Lower lobe of right lung (tissue), 2 donors: ENCODE measurements around the gene STIMATE. TPM values are rescaled to one million over a fixed set of nuclear protein-coding genes. Genes with fewer than 3 reads are reported as not detected.

Source experiments
- ATAC-seq, 2 donors: fragments of 200-7000 bp; cut with Tn5 transposase; one replicate each; pipeline ENCODE4 v1.9.1; 2020 to 2022; ENCODE audit warnings: mild to moderate bottlenecking in 2 of 2, moderate library complexity in 2 of 2
- DNase-seq: peaks from one replicate; pipeline ENCODE4 v3.0.0-alpha.2; 2020
- H3K27ac ChIP-seq: fragments of 200-600 bp; one replicate; pipeline ENCODE4 v1.8.0; 2022
- H3K27me3 ChIP-seq: fragments of 200-600 bp; one replicate; pipeline ENCODE4 v1.8.0; 2022; ENCODE audit warnings: low read depth
- H3K36me3 ChIP-seq: fragments of 200-600 bp; one replicate; pipeline ENCODE4 v1.8.0; 2022; ENCODE audit warnings: mild to moderate bottlenecking
- H3K4me1 ChIP-seq: fragments of 200-600 bp; one replicate; pipeline ENCODE4 v1.8.0; 2022
- H3K4me3 ChIP-seq: fragments of 200-600 bp; one replicate; pipeline ENCODE4 v1.8.0; 2022; ENCODE audit warnings: mild to moderate bottlenecking
- H3K9me3 ChIP-seq: fragments of 200-600 bp; one replicate; pipeline ENCODE4 v1.8.0; 2022
- CTCF ChIP-seq: fragments of 200-600 bp; IDR thresholded peaks from one replicate; pipeline ENCODE4 v1.8.0; 2022; ENCODE audit warnings: antibody characterized with exemption, mild to moderate bottlenecking
- intact Hi-C: fragments of 100-400 bp; cut with DNase I; formaldehyde crosslinking; loops from one replicate; pipeline ENCODE4 v1.11.0; 2022
- total RNA-seq: library from RNA; stranded (reverse); fragmentation: NEBNext Ultra II Directional; extraction: Animal tissue kit (Norgen Biotek cat#: 25700); gene quantifications from one replicate; pipeline ENCODE4 v1.2.1, GENCODE V29; 2021
- donor health status: DM: no; HTN: yes; CAD: no; lungs with severe emphysema.

The STIMATE gene
- total RNA-seq, 1 donor from 2014 or later = 42.4 TPM

GRCh38 chr3:52852419-52852818 lies 44.9 kb downstream of the STIMATE start:
- Histone ChIP-seq H3K4me3 (no peak overlapping the region), H3K27ac (no peak overlapping the region), H3K27me3 (no peaks in the 10 kb centered on the region), H3K9me3 (no peaks in the 10 kb centered on the region), H3K4me1 (no peaks in the 10 kb centered on the region), H3K36me3 (peaks cover 66% of the 10 kb centered on the region)
- intact Hi-C loops = no loop called here
- TF ChIP-seq CTCF = no peak
- ATAC-seq (peak; percentile 65 to 66), DNase-seq (no peak)

GRCh38 chr3:52851348-52851747 lies 46.0 kb downstream of the STIMATE start:
- no peaks in the 10 kb centered on the region for H3K27me3 ChIP-seq
- DNase-seq = no peak
- H3K27ac ChIP-seq = no peak overlapping the region
- peaks cover 77% of the 10 kb centered on the region for H3K36me3 ChIP-seq
- peak; percentile 83 to 85 for ATAC-seq
- intact Hi-C loops = no loop called here
- H3K4me3 ChIP-seq = no peak overlapping the region
- no peaks in the 10 kb centered on the region for H3K9me3 ChIP-seq
- H3K4me1 ChIP-seq = peaks cover 5% of the 10 kb centered on the region
- peak; percentile 52 for TF ChIP-seq CTCF

GRCh38 chr3:52849656-52850055 lies 47.7 kb downstream of the STIMATE start:
- Histone ChIP-seq H3K4me3 (no peak overlapping the region), H3K36me3 (peaks cover 69% of the 10 kb centered on the region), H3K4me1 (peaks cover 22% of the 10 kb centered on the region), H3K27me3 (no peaks in the 10 kb centered on the region), H3K27ac (no peak overlapping the region), H3K9me3 (no peaks in the 10 kb centered on the region)
- intact Hi-C loops = no loop called here
- ATAC-seq = no peak
- no peak for DNase-seq
- TF ChIP-seq CTCF = no peak

- DNase-seq = no peak
- intact Hi-C loops = no loop called here
- H3K27me3 ChIP-seq = no peaks in the 10 kb centered on the region
- no peak for ATAC-seq
- no peak overlapping the region for H3K4me3 ChIP-seq
- peaks cover 32% of the 10 kb centered on the region for H3K4me1 ChIP-seq
- peaks cover 66% of the 10 kb centered on the region for H3K36me3 ChIP-seq
- TF ChIP-seq CTCF = no peak
- H3K9me3 ChIP-seq = no peaks in the 10 kb centered on the region
- no peak overlapping the region for H3K27ac ChIP-seq
These were observed 48.7 kb downstream of the STIMATE start for GRCh38 chr3:52848617-52849016.

GRCh38 chr3:52847726-52848125 lies 49.6 kb downstream of the STIMATE start:
- ATAC-seq = no peak
- no peaks in the 10 kb centered on the region for H3K27me3 ChIP-seq
- no peak overlapping the region for H3K27ac ChIP-seq
- H3K4me3 ChIP-seq = no peak overlapping the region
- H3K4me1 ChIP-seq = peaks cover 41% of the 10 kb centered on the region
- TF ChIP-seq CTCF = no peak
- intact Hi-C loops = no loop called here
- DNase-seq = no peak
- peaks cover 70% of the 10 kb centered on the region for H3K36me3 ChIP-seq
- H3K9me3 ChIP-seq = no peaks in the 10 kb centered on the region

- no peak for TF ChIP-seq CTCF
- ATAC-seq (no peak), DNase-seq (no peak)
- Histone ChIP-seq H3K9me3 (no peaks in the 10 kb centered on the region), H3K36me3 (peaks cover 71% of the 10 kb centered on the region), H3K27me3 (no peaks in the 10 kb centered on the region), H3K27ac (no peak overlapping the region), H3K4me3 (no peak overlapping the region), H3K4me1 (peaks cover 46% of the 10 kb centered on the region)
- intact Hi-C loops = no loop called here
These were observed 50.1 kb downstream of the STIMATE start for GRCh38 chr3:52847241-52847640.
